Esophagus squamous epithelium (tissue), 4 donors: ENCODE measurements around the gene PDGFD.

Experiments
- POLR2A ChIP-seq, 4 donors: fragments of 450-650 bp; IDR thresholded peaks; one replicate each; pipeline ENCODE4 v1.6.1; 2017; ENCODE audit warnings: antibody characterized with exemption in 4 of 4, mild to moderate bottlenecking in 4 of 4, moderate library complexity in 3 of 4
- TF ChIP-seq, protein P1 (sequence below), 6 experiments: fragments of 450-650 bp in 4 of 6; fragments of 200-600 bp in 2 of 6; sonication (generic) in 2 of 6; IDR thresholded peaks; one replicate each; pipeline ENCODE4 v1.5.1; 2016 to 2019; ENCODE audit warnings: antibody characterized with exemption in 6 of 6, mild to moderate bottlenecking in 4 of 6, moderate library complexity in 4 of 6

DNA sequence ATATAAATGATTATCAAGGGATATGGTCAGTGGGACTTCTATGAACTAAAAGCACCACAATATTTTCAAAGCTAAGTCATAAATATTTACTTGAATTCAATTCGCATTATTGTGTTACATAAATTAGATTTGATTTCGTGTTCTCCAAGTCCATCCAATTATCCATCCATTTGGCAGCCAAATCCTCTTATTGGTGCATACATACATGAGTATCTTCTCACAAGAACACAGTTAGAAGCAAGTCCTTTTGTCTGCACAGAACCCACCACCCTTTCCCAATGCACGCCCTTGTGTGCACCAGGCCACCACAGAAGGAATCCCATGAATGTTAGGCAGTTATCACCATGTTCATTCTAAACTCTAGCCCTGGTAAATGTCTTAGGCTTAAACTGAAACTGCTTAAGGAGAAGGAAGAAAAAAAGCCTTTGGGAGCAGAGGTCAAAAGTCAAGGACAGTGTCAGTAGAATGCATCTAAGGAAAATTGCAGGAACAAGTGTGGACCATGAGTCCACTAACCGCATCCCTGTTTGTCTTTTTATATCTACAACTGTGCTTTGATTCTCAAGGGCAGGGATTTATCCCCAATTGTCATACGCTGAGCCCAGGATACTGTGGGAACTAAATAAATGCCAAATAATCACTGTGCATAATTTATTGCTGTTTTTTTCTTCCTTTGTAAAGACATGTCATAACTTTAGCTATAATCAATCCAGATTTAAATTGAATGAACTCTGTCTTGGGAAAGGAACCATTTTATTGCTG is 235.7 kb downstream of the PDGFD start:
- no peak for TF ChIP-seq POLR2A (IDR thresholded peaks at IDR 0.05)
- TF ChIP-seq, protein P1, sequence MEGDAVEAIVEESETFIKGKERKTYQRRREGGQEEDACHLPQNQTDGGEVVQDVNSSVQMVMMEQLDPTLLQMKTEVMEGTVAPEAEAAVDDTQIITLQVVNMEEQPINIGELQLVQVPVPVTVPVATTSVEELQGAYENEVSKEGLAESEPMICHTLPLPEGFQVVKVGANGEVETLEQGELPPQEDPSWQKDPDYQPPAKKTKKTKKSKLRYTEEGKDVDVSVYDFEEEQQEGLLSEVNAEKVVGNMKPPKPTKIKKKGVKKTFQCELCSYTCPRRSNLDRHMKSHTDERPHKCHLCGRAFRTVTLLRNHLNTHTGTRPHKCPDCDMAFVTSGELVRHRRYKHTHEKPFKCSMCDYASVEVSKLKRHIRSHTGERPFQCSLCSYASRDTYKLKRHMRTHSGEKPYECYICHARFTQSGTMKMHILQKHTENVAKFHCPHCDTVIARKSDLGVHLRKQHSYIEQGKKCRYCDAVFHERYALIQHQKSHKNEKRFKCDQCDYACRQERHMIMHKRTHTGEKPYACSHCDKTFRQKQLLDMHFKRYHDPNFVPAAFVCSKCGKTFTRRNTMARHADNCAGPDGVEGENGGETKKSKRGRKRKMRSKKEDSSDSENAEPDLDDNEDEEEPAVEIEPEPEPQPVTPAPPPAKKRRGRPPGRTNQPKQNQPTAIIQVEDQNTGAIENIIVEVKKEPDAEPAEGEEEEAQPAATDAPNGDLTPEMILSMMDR (IDR thresholded peaks at IDR 0.05): no peak
